ENCODE data around the gene ARNT2. TPM values are rescaled to one million over a fixed set of nuclear protein-coding genes. Genes with fewer than 3 reads are reported as not detected.

ARNT2 gene
- total and polyA plus RNA-seq, 2 donors (not counting 1 experiment from before 2014, with no cell fraction given): 15.5 to 61.2 TPM

- H3K36me3 ChIP-seq (ENCODE audit: control insufficient read depth, insufficient read depth, low read length): no peaks in the 10 kb centered on the region
- no peak overlapping the region for H3K4me2 ChIP-seq (ENCODE audit: extremely low read depth, insufficient read depth, low read length)
- DNase-seq (ENCODE audit: low read depth in 2 of 2): no peak
- H3K79me2 ChIP-seq (ENCODE audit: control insufficient read depth, insufficient read depth, low read length): no peaks in the 10 kb centered on the region
- H3K9ac ChIP-seq (ENCODE audit: insufficient read depth, low read length): no peak overlapping the region
- no peak overlapping the region for H3K4me3 ChIP-seq (replicated peaks in 1 of 4; ENCODE audit: control extremely low read depth in 1 of 4, insufficient read depth in 1 of 4, low read depth in 3 of 4, low read length in 4 of 4)
- H3K4me1 ChIP-seq (ENCODE audit: control insufficient read depth, extremely low read depth, insufficient read depth, low read length): no peaks in the 10 kb centered on the region
- H3K27ac ChIP-seq (ENCODE audit: insufficient read depth, low read length): no peak overlapping the region
- no peaks in the 10 kb centered on the region for H3K9me3 ChIP-seq (ENCODE audit: control insufficient read depth, insufficient read depth, low read depth, low read length)
- no peaks in the 10 kb centered on the region for H4K20me1 ChIP-seq (ENCODE audit: control insufficient read depth, extremely low read depth, insufficient read depth, low read length)
- no peak for TF ChIP-seq EZH2 (IDR thresholded peaks at IDR 0.05; ENCODE audit: low read length, missing control alignments)
- TF ChIP-seq, protein P1, sequence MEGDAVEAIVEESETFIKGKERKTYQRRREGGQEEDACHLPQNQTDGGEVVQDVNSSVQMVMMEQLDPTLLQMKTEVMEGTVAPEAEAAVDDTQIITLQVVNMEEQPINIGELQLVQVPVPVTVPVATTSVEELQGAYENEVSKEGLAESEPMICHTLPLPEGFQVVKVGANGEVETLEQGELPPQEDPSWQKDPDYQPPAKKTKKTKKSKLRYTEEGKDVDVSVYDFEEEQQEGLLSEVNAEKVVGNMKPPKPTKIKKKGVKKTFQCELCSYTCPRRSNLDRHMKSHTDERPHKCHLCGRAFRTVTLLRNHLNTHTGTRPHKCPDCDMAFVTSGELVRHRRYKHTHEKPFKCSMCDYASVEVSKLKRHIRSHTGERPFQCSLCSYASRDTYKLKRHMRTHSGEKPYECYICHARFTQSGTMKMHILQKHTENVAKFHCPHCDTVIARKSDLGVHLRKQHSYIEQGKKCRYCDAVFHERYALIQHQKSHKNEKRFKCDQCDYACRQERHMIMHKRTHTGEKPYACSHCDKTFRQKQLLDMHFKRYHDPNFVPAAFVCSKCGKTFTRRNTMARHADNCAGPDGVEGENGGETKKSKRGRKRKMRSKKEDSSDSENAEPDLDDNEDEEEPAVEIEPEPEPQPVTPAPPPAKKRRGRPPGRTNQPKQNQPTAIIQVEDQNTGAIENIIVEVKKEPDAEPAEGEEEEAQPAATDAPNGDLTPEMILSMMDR (conservative IDR thresholded peaks at IDR 0.05 in 1 of 2, IDR thresholded peaks at IDR 0.05 in 1 of 2; ENCODE audit: low read depth in 1 of 2, low read length in 2 of 2): no peak
- H3K27me3 ChIP-seq (ENCODE audit: control insufficient read depth, insufficient read depth, low read length): peaks cover 2% of the 10 kb centered on the region
- H2AFZ ChIP-seq (ENCODE audit: low read length): no peak overlapping the region
These were observed 235.0 kb downstream of the ARNT2 start for GRCh38 chr15:80639168-80639555.

GRCh38 chr15:80640531-80641121 is 236.4 kb downstream of the ARNT2 start:
- no peak for DNase-seq (ENCODE audit: low read depth in 2 of 2)

GRCh38 chr15:80641384-80641783 is 237.2 kb downstream of the ARNT2 start:
- H3K4me1 ChIP-seq (ENCODE audit: control insufficient read depth, extremely low read depth, insufficient read depth, low read length): no peaks in the 10 kb centered on the region
- TF ChIP-seq, protein P1 (conservative IDR thresholded peaks at IDR 0.05 in 1 of 2, IDR thresholded peaks at IDR 0.05 in 1 of 2; ENCODE audit: low read depth in 1 of 2, low read length in 2 of 2): no peak
- no peak for TF ChIP-seq EZH2 (IDR thresholded peaks at IDR 0.05; ENCODE audit: low read length, missing control alignments)
- H3K36me3 ChIP-seq (ENCODE audit: control insufficient read depth, insufficient read depth, low read length): no peaks in the 10 kb centered on the region
- H3K9ac ChIP-seq (ENCODE audit: insufficient read depth, low read length): no peak overlapping the region
- H2AFZ ChIP-seq (ENCODE audit: low read length): no peak overlapping the region
- no peaks in the 10 kb centered on the region for H3K27me3 ChIP-seq (ENCODE audit: control insufficient read depth, insufficient read depth, low read length)
- H3K27ac ChIP-seq (ENCODE audit: insufficient read depth, low read length): no peak overlapping the region
- no peaks in the 10 kb centered on the region for H3K9me3 ChIP-seq (ENCODE audit: control insufficient read depth, insufficient read depth, low read depth, low read length)
- DNase-seq (ENCODE audit: low read depth in 2 of 2): no peak
- no peak overlapping the region for H3K4me3 ChIP-seq (replicated peaks in 1 of 4; ENCODE audit: control extremely low read depth in 1 of 4, insufficient read depth in 1 of 4, low read depth in 3 of 4, low read length in 4 of 4)
- H4K20me1 ChIP-seq (ENCODE audit: control insufficient read depth, extremely low read depth, insufficient read depth, low read length): no peaks in the 10 kb centered on the region
- no peak overlapping the region for H3K4me2 ChIP-seq (ENCODE audit: extremely low read depth, insufficient read depth, low read length)
- H3K79me2 ChIP-seq (ENCODE audit: control insufficient read depth, insufficient read depth, low read length): no peaks in the 10 kb centered on the region

More at GRCh38 chr15:80640531-80641121, 236.4 kb downstream of the ARNT2 start:
- Histone ChIP-seq H3K9me3 (ENCODE audit: control insufficient read depth, insufficient read depth, low read depth, low read length) (no peaks in the 10 kb centered on the region), H3K27me3 (ENCODE audit: control insufficient read depth, insufficient read depth, low read length) (no peaks in the 10 kb centered on the region), H3K27ac (ENCODE audit: insufficient read depth, low read length) (no peak overlapping the region), H3K79me2 (ENCODE audit: control insufficient read depth, insufficient read depth, low read length) (no peaks in the 10 kb centered on the region), H3K9ac (ENCODE audit: insufficient read depth, low read length) (no peak overlapping the region), H3K4me1 (ENCODE audit: control insufficient read depth, extremely low read depth, insufficient read depth, low read length) (no peaks in the 10 kb centered on the region), H3K4me3 (replicated peaks in 1 of 4; ENCODE audit: control extremely low read depth in 1 of 4, insufficient read depth in 1 of 4, low read depth in 3 of 4, low read length in 4 of 4) (no peak overlapping the region), H4K20me1 (ENCODE audit: control insufficient read depth, extremely low read depth, insufficient read depth, low read length) (no peaks in the 10 kb centered on the region), H2AFZ (ENCODE audit: low read length) (no peak overlapping the region), H3K36me3 (ENCODE audit: control insufficient read depth, insufficient read depth, low read length) (no peaks in the 10 kb centered on the region), H3K4me2 (ENCODE audit: extremely low read depth, insufficient read depth, low read length) (no peak overlapping the region)
- TF ChIP-seq EZH2 (IDR thresholded peaks at IDR 0.05; ENCODE audit: low read length, missing control alignments): no peak
- TF ChIP-seq, protein P1 (conservative IDR thresholded peaks at IDR 0.05 in 1 of 2, IDR thresholded peaks at IDR 0.05 in 1 of 2; ENCODE audit: low read depth in 1 of 2, low read length in 2 of 2): no peak
